ENCODE measurements around the gene TTLL1.
"Not testable (repeated sequence)": the region's sequence is repeated elsewhere in the genome, so short reads cannot be mapped to it uniquely, and the experiment has no call there.

TTLL1 gene

GRCh38 chr22:43110444-43110926, 21.3 kb upstream of the TTLL1 start, which contains the start of gene BIK:
Gene BIK (plus strand): TSS chr22:43110750. CDS start chr22:43124023, 13,273 bp downstream.
- peak; percentile 9 to 28 for DNase-seq (ENCODE audit: low read depth in 1 of 2, low spot score in 1 of 2)

- no peak for DNase-seq (ENCODE audit: low read depth in 1 of 2, low spot score in 1 of 2)
Observed at GRCh38 chr22:43109921-43110443, 20.8 kb upstream of the TTLL1 start.

- no peak for DNase-seq (ENCODE audit: low read depth in 1 of 2, low spot score in 1 of 2)
Observed at GRCh38 chr22:43109511-43109910, 20.3 kb upstream of the TTLL1 start.

GRCh38 chr22:43106302-43106701, 17.1 kb upstream of the TTLL1 start:
- no peak for DNase-seq (ENCODE audit: low read depth in 1 of 2, low spot score in 1 of 2)

GRCh38 chr22:43104950-43105349, 15.8 kb upstream of the TTLL1 start:
- not testable (repeated sequence) for DNase-seq (ENCODE audit: low read depth in 1 of 2, low spot score in 1 of 2)

- not testable (repeated sequence) for DNase-seq (ENCODE audit: low read depth in 1 of 2, low spot score in 1 of 2)
Observed at GRCh38 chr22:43104056-43104625, 14.9 kb upstream of the TTLL1 start.

- DNase-seq (ENCODE audit: low read depth in 1 of 2, low spot score in 1 of 2) = no peak
Observed at GRCh38 chr22:43101306-43101705, 12.1 kb upstream of the TTLL1 start.

- DNase-seq (ENCODE audit: low read depth in 1 of 2, low spot score in 1 of 2) = no peak
Observed at GRCh38 chr22:43100225-43100624, 11.0 kb upstream of the TTLL1 start.

- no peak for DNase-seq (ENCODE audit: low read depth in 1 of 2, low spot score in 1 of 2)
Observed at GRCh38 chr22:43099095-43099494, 9.9 kb upstream of the TTLL1 start.

- no peak for DNase-seq (ENCODE audit: low read depth in 1 of 2, low spot score in 1 of 2)
Observed at GRCh38 chr22:43098356-43098755, 9.2 kb upstream of the TTLL1 start.

- DNase-seq (ENCODE audit: low read depth in 1 of 2, low spot score in 1 of 2) = no peak
Observed at GRCh38 chr22:43096420-43096819, 7.2 kb upstream of the TTLL1 start.

- DNase-seq (ENCODE audit: low read depth in 1 of 2, low spot score in 1 of 2) = no peak
Observed at GRCh38 chr22:43094551-43094950, 5.4 kb upstream of the TTLL1 start.

GRCh38 chr22:43094085-43094484, 4.9 kb upstream of the TTLL1 start:
- no peak for DNase-seq (ENCODE audit: low read depth in 1 of 2, low spot score in 1 of 2)

GRCh38 chr22:43092085-43092484, 2.9 kb upstream of the TTLL1 start:
- DNase-seq (ENCODE audit: low read depth in 1 of 2, low spot score in 1 of 2) = no peak

- no peak for DNase-seq (ENCODE audit: low read depth in 1 of 2, low spot score in 1 of 2)
Observed at GRCh38 chr22:43090130-43090789, 1.1 kb upstream of the TTLL1 start.

GRCh38 chr22:43088627-43088983, 586 bp downstream of the TTLL1 start:
- DNase-seq (ENCODE audit: low read depth in 1 of 2, low spot score in 1 of 2) = no peak

- DNase-seq (ENCODE audit: low read depth in 1 of 2, low spot score in 1 of 2) = no peak
Observed at GRCh38 chr22:43085658-43086606, 3.3 kb downstream of the TTLL1 start.

GRCh38 chr22:43081968-43082367, 7.2 kb downstream of the TTLL1 start:
- DNase-seq (ENCODE audit: low read depth in 1 of 2, low spot score in 1 of 2) = no peak

GRCh38 chr22:43080616-43081015, 8.6 kb downstream of the TTLL1 start:
- DNase-seq (ENCODE audit: low read depth in 1 of 2, low spot score in 1 of 2) = no peak

GRCh38 chr22:43079742-43080141, 9.4 kb downstream of the TTLL1 start:
- DNase-seq (ENCODE audit: low read depth in 1 of 2, low spot score in 1 of 2) = no peak

- DNase-seq (ENCODE audit: low read depth in 1 of 2, low spot score in 1 of 2) = no peak
Observed at GRCh38 chr22:43078522-43078921, 10.7 kb downstream of the TTLL1 start.
